GM19240 (cell line): ENCODE results near the gene DUSP6.

Experiments
- DNase-seq: peaks from one replicate; pipeline ENCODE4 v3.0.0; 2011; ENCODE audit warnings: low spot score; ENCODE audit not compliant: insufficient read length

Gene DUSP6

GRCh38 chr12:89328151-89329030 is 23.9 kb downstream of the DUSP6 start:
- DNase-seq: no peak

- no peak for DNase-seq
These were observed 24.7 kb downstream of the DUSP6 start for GRCh38 chr12:89327486-89328094.

DNA sequence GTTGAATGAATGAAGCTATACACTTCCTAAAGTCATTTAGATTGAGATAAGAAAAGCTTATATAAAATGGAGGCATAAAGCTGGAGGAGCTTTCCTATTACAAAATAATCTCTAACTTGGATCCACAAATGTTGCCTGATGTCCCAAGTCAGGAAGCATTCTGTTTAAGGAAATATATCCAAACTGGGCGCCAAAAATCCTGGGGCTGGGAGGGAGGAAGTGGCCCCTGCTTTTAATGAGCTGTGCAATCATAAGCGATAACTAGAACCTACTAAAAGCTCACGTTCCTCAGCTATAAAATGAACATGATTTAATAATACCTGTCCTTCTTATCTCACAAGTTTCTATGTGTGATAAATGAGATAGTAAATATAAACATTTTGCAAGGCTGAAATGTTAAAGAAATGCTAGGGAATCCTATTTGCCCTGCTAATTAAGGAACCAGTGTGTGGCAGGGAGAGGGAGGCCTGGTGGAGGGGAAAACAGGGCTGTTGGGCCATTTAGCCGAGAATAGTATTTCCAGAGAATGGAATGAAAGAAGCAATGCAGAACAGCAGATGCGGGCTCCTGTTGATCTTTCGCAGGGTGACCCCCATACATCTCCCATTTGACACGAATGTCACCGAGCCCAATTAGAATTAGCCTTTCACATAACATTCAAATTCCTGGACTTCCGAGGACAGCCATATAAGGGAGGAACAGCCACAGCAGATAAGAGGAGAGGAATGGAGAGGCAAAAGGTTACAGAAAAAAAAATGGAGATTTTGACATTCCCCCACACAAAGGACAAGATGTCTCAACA is 25.9 kb downstream of the DUSP6 start:
- DNase-seq: no peak

GRCh38 chr12:89325495-89325894 is 26.8 kb downstream of the DUSP6 start:
- DNase-seq: no peak

GRCh38 chr12:89324437-89324836 is 27.9 kb downstream of the DUSP6 start:
- DNase-seq: no peak

- DNase-seq: no peak
These were observed 28.6 kb downstream of the DUSP6 start for GRCh38 chr12:89323568-89324218.

GRCh38 chr12:89320735-89321134 is 31.6 kb downstream of the DUSP6 start:
- DNase-seq: no peak

- no peak for DNase-seq
These were observed 32.7 kb downstream of the DUSP6 start for GRCh38 chr12:89319606-89320005.

- DNase-seq: no peak
These were observed 33.2 kb downstream of the DUSP6 start for GRCh38 chr12:89319122-89319521.

DNA sequence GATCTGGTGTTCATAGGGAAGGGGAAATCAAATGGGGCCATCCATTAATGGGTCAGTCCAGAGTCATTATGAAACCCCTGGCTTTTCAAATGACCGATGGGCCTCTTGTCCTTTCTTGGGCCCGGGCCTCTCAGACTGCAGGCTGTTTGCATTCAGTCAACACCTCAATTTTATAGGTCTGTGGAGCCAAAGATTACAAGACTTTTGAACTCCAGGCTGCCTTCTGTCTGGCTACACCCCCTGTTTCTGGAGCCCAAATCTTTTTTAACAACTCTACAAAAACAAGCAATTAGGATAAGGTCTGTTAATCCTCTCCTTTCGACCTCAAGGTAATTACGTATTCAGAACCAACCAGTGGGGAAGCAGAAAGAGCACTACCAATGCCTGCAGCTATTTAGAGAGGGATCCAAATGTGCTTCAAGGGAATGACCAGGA is 35.6 kb downstream of the DUSP6 start:
- no peak for DNase-seq

- no peak for DNase-seq
These were observed 38.1 kb downstream of the DUSP6 start for GRCh38 chr12:89314060-89314761.

GRCh38 chr12:89311703-89312293 is 40.5 kb downstream of the DUSP6 start:
- DNase-seq: no peak

DNA sequence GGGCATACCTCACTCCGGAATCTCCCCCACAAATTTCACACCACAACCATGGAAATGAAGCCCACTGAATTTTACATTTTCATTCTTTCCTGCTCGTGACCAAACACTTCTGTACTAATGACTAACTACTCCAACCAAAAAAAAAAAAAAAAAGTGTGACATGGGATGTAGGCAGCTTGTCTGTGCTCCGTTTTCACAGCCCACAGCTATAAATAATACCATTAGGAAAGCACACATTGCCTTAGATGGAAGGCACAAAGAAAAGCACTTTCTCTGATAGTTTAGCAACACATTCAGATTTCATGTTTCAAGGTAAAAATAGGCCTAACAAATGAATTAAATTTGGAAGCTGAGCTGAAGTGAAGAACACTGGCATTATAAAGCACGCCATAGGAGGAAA is 42.5 kb downstream of the DUSP6 start:
- DNase-seq: no peak

DNA sequence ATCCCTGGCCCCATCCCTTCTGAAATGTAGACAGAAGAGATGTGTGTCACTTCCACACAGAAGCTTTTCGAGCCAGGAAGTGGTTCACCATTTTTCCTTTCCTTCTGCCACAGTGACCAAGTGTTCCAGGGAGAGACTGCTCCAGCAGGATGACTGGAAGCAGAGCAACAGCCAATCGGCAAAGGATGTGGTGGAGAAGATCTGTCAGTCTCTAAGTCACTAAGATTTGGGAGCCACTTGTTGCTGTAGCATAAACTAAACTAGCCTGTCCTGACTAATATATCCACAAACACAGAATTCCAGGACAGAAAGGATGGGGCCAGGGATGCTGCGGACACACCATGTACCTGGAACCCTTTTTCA is 42.9 kb downstream of the DUSP6 start:
- DNase-seq: no peak

- DNase-seq: no peak
These were observed 44.6 kb downstream of the DUSP6 start for GRCh38 chr12:89307474-89308253.

DNA sequence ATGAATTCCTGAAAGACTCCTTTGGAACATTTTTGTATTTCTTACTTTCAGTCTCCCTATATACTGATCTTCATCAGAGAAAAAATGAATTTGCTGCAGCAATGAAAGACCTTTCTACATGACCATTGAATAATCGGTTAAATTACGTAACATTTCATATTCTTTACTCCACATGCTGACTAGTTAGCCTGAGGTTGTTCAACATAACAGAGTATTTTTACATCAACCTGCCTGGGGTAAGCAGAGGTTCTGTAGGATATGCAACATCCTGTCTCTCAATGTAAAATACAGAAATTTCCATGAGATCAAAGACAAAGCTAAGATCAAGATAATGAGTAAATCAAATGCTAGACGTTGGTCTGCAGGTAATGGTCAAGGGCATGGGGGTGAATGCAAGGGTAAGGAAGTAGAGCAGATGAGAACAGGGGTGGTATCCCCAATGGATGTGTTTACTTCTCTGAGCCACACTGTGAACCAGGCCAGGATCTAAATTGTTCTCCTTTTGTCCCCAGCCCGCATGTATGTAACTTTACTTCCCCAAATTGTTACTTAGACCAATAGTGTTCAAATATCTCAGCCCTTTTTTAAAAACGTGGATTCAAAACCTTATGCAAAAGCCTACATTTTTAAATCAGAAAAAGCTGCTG is 45.4 kb downstream of the DUSP6 start:
- DNase-seq: no peak

- no peak for DNase-seq
These were observed 46.9 kb downstream of the DUSP6 start for GRCh38 chr12:89305373-89305772.

DNA sequence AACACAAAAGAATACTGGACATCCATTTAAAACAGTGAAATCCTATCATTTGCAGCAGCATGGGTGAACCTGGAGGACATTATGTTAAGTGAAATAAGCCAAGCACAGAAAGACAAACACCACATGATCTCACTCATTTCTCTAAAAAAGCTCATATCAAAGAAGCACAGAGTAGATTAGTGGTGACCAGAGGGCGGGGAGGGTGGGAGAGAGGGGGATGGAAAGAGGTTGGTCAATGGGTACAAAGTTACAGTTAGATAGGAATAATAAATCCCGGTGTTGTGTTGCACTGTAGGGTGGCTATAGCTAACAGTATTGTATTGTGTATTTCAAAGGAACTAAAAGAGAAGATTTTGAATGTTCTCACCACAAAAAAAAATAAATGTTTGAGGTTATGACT is 52.4 kb downstream of the DUSP6 start:
- no peak for DNase-seq

- no peak for DNase-seq
These were observed 52.9 kb downstream of the DUSP6 start for GRCh38 chr12:89299417-89299816.
